HepG2 (cell line): ENCODE data around the gene ZNF154. TPM values are rescaled to one million over a fixed set of nuclear protein-coding genes. Genes with fewer than 3 reads are reported as not detected.
A peak's percentile ranks its signal among the peaks of the same experiment; 100 is the strongest.

ENCODE experiments used
- AGO2 ChIP-seq: fragments of 200-400 bp; formaldehyde crosslinking; optimal IDR thresholded peaks from 2 replicates; pipeline ENCODE3; 2017; ENCODE audit warnings: mild to moderate bottlenecking, low read depth, low read length, moderate library complexity
- ARNTL ChIP-seq: sonication (generic); formaldehyde crosslinking; IDR thresholded peaks from 2 replicates; pipeline ENCODE4 v1.4.0; 2020; ENCODE audit warnings: mild to moderate bottlenecking, missing genetic modification reagents
- ATAD3A ChIP-seq: sonication (generic); formaldehyde crosslinking; IDR thresholded peaks from 2 replicates; pipeline ENCODE4 v1.4.0; 2020; ENCODE audit warnings: missing genetic modification reagents
- BHLHE40 ChIP-seq: IDR thresholded peaks from 2 replicates; pipeline ENCODE4 v1.6.1; 2011; ENCODE audit warnings: low read length, improper control_type of control experiment
- DNMT3B ChIP-seq: conservative IDR thresholded peaks from 2 replicates; pipeline ENCODE4 v1.6.1; 2016; ENCODE audit warnings: missing biosample characterization, control low read depth
- LCORL ChIP-seq, 2 experiments: fragments of 450-650 bp in 1 of 2; sonication (generic) in 1 of 2; formaldehyde crosslinking in 1 of 2; IDR thresholded peaks; 2 replicates each; pipeline versions ENCODE4 v1.5.0 to v1.6.1; 2017 to 2020; ENCODE audit warnings: antibody characterized with exemption in 1 of 2, missing genetic modification reagents in 1 of 2
- POLR2AphosphoS2 ChIP-seq: IDR thresholded peaks from 2 replicates; pipeline ENCODE4 v1.6.1; 2011; ENCODE audit warnings: low read depth, low read length, improper control_type of control experiment
- RBFOX2 ChIP-seq: fragments of 200-400 bp; formaldehyde crosslinking; IDR thresholded peaks from 2 replicates; pipeline ENCODE4 v1.6.1; 2017; ENCODE audit warnings: low read depth, mild to moderate bottlenecking, low read length
- SNRNP70 ChIP-seq: fragments of 200-400 bp; formaldehyde crosslinking; IDR thresholded peaks from 2 replicates; pipeline ENCODE4 v1.6.1; 2017; ENCODE audit warnings: mild to moderate bottlenecking, low read depth, low read length, moderate library complexity
- TBL1XR1 ChIP-seq: fragments of 150-350 bp; IDR thresholded peaks from 2 replicates; pipeline ENCODE4 v1.6.1; 2014; ENCODE audit warnings: borderline replicate concordance, low read length; ENCODE audit not compliant: partially characterized antibody
- ZBTB42 ChIP-seq: sonication (generic); formaldehyde crosslinking; IDR thresholded peaks from 2 replicates; pipeline ENCODE4 v1.5.0; 2020; ENCODE audit warnings: mild to moderate bottlenecking, missing genetic modification reagents
- ZFP62 ChIP-seq: sonication (generic); formaldehyde crosslinking; IDR thresholded peaks from 2 replicates; pipeline ENCODE4 v1.4.0; 2020; ENCODE audit warnings: missing genetic modification reagents
- ZNF766 ChIP-seq: sonication (generic); formaldehyde crosslinking; IDR thresholded peaks from 2 replicates; pipeline ENCODE4 v1.5.0; 2020; ENCODE audit warnings: missing genetic modification reagents, borderline replicate concordance
- ZNF816 ChIP-seq: sonication (generic); formaldehyde crosslinking; IDR thresholded peaks from 2 replicates; pipeline ENCODE4 v1.8.0; 2022; ENCODE audit warnings: missing genetic modification reagents, mild to moderate bottlenecking, borderline replicate concordance
- polyA plus RNA-seq, 8 experiments: library from polyadenylated mRNA; depleted of rRNA in 3 of 8; stranded (reverse) in 7 of 8; unstranded in 1 of 8; fragments of >200 nt; fragmentation: Illumina TruSeq in 4 of 8; extraction: Trizol in 4 of 8; gene quantifications; 2 replicates each; pipeline versions ENCODE4 v1.2.1 to v1.2.3, GENCODE V29; 2011 to 2016; ENCODE audit warnings: low read depth in 4 of 8, missing spikeins in 1 of 8, mixed read lengths in 1 of 8; ENCODE audit not compliant: insufficient read depth in 1 of 8
- total RNA-seq, 5 experiments: library from RNA; depleted of rRNA; stranded (reverse); fragments of >200 nt; fragmentation: Illumina TruSeq; extraction: Trizol; gene quantifications; 2 replicates each; pipeline ENCODE4 v1.2.3, GENCODE V29; 2016; ENCODE audit warnings: low read depth in 1 of 5
- TF ChIP-seq, protein P1 (sequence below): sonication (generic); formaldehyde crosslinking; IDR thresholded peaks from 2 replicates; pipeline ENCODE4 v1.4.0; 2020; ENCODE audit warnings: mild to moderate bottlenecking, missing genetic modification reagents, borderline replicate concordance
- TF ChIP-seq, protein P2 (sequence below): sonication (generic); formaldehyde crosslinking; conservative IDR thresholded peaks from 2 replicates; pipeline ENCODE4 v1.4.0; 2020; ENCODE audit warnings: missing genetic modification reagents
- TF ChIP-seq, protein P3 (sequence below): sonication (generic); formaldehyde crosslinking; IDR thresholded peaks from 2 replicates; pipeline ENCODE4 v1.4.0; 2020; ENCODE audit warnings: missing genetic modification reagents
- TF ChIP-seq, protein P4 (sequence below): sonication (generic); formaldehyde crosslinking; IDR thresholded peaks from 2 replicates; pipeline ENCODE4 v1.5.1; 2020; ENCODE audit warnings: mild to moderate bottlenecking, moderate library complexity, missing genetic modification reagents

The ZNF154 gene
- total and polyA plus RNA-seq, 2 of the 13 experiments (the other 11 are each of a cell fraction or from before 2014, with no cell fraction given): not detected

DNA sequence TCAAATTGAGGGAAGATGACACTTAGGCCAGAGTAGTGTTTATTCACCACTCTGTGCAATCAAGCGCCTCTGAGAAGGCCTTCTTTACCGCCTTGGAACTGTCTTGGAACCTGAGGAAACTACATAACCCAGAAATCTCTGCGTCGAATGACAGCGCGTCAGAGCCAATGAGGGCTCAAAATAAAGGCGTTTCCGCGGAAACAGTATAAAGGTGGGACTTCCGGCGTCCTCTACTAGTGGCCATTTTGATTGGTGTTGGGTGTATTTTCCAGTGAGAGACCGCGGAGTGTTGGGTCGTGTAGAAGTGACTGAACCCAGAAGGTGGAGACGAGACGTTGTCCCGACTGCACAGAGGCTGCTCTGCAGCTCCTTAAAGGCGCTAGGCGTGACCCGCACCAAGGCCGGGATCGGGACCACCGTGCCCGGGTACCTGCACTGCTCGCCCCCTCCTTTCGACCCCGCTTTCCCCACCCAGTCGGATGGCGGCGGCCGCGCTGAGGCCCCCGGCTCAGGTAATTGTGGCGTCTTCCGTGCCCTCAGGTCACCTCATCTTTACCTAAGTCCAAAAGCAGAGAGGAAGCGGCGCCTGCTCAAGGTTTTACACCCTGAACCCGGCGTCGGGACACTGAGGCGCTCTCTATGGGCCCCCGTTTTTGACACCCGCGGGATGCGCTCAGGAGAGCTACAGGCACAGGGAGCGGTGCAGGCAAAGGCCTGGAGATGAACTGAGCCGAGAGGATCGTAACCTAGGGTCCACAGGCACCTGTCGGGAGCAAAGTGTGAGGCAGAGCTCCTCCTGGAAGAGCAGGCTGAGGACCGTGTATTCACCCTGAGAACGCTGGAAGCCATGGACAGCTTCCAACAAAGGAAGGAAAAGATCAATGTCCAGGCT is 37.8 kb upstream of the ZNF154 start, which contains the start of gene ZNF776 (continued):
- TF ChIP-seq, protein P1, sequence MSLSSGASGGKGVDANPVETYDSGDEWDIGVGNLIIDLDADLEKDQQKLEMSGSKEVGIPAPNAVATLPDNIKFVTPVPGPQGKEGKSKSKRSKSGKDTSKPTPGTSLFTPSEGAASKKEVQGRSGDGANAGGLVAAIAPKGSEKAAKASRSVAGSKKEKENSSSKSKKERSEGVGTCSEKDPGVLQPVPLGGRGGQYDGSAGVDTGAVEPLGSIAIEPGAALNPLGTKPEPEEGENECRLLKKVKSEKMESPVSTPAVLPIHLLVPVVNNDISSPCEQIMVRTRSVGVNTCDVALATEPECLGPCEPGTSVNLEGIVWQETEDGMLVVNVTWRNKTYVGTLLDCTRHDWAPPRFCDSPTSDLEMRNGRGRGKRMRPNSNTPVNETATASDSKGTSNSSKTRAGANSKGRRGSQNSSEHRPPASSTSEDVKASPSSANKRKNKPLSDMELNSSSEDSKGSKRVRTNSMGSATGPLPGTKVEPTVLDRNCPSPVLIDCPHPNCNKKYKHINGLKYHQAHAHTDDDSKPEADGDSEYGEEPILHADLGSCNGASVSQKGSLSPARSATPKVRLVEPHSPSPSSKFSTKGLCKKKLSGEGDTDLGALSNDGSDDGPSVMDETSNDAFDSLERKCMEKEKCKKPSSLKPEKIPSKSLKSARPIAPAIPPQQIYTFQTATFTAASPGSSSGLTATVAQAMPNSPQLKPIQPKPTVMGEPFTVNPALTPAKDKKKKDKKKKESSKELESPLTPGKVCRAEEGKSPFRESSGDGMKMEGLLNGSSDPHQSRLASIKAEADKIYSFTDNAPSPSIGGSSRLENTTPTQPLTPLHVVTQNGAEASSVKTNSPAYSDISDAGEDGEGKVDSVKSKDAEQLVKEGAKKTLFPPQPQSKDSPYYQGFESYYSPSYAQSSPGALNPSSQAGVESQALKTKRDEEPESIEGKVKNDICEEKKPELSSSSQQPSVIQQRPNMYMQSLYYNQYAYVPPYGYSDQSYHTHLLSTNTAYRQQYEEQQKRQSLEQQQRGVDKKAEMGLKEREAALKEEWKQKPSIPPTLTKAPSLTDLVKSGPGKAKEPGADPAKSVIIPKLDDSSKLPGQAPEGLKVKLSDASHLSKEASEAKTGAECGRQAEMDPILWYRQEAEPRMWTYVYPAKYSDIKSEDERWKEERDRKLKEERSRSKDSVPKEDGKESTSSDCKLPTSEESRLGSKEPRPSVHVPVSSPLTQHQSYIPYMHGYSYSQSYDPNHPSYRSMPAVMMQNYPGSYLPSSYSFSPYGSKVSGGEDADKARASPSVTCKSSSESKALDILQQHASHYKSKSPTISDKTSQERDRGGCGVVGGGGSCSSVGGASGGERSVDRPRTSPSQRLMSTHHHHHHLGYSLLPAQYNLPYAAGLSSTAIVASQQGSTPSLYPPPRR (CRISPR knock-in tag): no peak
- TF ChIP-seq DNMT3B (CRISPR knock-in tag) (no peak), ZFP62 (no peak), AGO2 (peak; percentile 86), ATAD3A (no peak), LCORL (IDR thresholded peaks at IDR 0.05) (no peak), LCORL (CRISPR knock-in tag; IDR thresholded peaks at IDR 0.05) (peak; percentile 64; the same call in 1 of the 2 replicates), ZBTB42 (CRISPR knock-in tag) (no peak), ZNF766 (CRISPR knock-in tag) (peak; percentile 46; the same call in 1 of the 2 replicates), ARNTL (no peak), BHLHE40 (0 out of 2 replicates have a peak, but pooled peaks have one; percentile 13), POLR2AphosphoS2 (no peak), SNRNP70 (no peak), TBL1XR1 (no peak), RBFOX2 (peak; percentile 66; the same call in 1 of the 2 replicates), ZNF816 (CRISPR knock-in tag) (no peak)
- TF ChIP-seq, protein P2, sequence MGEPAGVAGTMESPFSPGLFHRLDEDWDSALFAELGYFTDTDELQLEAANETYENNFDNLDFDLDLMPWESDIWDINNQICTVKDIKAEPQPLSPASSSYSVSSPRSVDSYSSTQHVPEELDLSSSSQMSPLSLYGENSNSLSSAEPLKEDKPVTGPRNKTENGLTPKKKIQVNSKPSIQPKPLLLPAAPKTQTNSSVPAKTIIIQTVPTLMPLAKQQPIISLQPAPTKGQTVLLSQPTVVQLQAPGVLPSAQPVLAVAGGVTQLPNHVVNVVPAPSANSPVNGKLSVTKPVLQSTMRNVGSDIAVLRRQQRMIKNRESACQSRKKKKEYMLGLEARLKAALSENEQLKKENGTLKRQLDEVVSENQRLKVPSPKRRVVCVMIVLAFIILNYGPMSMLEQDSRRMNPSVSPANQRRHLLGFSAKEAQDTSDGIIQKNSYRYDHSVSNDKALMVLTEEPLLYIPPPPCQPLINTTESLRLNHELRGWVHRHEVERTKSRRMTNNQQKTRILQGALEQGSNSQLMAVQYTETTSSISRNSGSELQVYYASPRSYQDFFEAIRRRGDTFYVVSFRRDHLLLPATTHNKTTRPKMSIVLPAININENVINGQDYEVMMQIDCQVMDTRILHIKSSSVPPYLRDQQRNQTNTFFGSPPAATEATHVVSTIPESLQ (CRISPR knock-in tag): no peak
- TF ChIP-seq, protein P3, sequence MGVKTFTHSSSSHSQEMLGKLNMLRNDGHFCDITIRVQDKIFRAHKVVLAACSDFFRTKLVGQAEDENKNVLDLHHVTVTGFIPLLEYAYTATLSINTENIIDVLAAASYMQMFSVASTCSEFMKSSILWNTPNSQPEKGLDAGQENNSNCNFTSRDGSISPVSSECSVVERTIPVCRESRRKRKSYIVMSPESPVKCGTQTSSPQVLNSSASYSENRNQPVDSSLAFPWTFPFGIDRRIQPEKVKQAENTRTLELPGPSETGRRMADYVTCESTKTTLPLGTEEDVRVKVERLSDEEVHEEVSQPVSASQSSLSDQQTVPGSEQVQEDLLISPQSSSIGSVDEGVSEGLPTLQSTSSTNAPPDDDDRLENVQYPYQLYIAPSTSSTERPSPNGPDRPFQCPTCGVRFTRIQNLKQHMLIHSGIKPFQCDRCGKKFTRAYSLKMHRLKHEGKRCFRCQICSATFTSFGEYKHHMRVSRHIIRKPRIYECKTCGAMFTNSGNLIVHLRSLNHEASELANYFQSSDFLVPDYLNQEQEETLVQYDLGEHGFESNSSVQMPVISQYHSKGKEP (CRISPR knock-in tag): no peak
- TF ChIP-seq, protein P4, sequence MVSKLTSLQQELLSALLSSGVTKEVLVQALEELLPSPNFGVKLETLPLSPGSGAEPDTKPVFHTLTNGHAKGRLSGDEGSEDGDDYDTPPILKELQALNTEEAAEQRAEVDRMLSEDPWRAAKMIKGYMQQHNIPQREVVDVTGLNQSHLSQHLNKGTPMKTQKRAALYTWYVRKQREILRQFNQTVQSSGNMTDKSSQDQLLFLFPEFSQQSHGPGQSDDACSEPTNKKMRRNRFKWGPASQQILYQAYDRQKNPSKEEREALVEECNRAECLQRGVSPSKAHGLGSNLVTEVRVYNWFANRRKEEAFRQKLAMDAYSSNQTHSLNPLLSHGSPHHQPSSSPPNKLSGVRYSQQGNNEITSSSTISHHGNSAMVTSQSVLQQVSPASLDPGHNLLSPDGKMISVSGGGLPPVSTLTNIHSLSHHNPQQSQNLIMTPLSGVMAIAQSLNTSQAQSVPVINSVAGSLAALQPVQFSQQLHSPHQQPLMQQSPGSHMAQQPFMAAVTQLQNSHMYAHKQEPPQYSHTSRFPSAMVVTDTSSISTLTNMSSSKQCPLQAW (CRISPR knock-in tag): peak; percentile 50; the same call in 1 of the 2 replicates
